CD4-positive, alpha-beta T cell treated with Interferon gamma for 1 hour (primary cell): ENCODE measurements around the gene WDR49.
"Not testable (repeated sequence)": the region's sequence is repeated elsewhere in the genome, so short reads cannot be mapped to it uniquely, and the experiment has no call there.

Experiments
- DNase-seq: peaks from one replicate; pipeline ENCODE4 v3.0.0-alpha.2; 2020

Gene WDR49

GRCh38 chr3:167653760-167654159 is at the start of gene WDR49:
Gene WDR49 (minus strand): TSS chr3:167653942. CDS start chr3:167653425, 517 bp downstream.
- DNase-seq, result no peak

GRCh38 chr3:167700926-167701325 is 47.2 kb upstream of the WDR49 start:
- DNase-seq, result no peak

- no peak for DNase-seq
Measured at GRCh38 chr3:167700046-167700445, 46.3 kb upstream of the WDR49 start.

DNA sequence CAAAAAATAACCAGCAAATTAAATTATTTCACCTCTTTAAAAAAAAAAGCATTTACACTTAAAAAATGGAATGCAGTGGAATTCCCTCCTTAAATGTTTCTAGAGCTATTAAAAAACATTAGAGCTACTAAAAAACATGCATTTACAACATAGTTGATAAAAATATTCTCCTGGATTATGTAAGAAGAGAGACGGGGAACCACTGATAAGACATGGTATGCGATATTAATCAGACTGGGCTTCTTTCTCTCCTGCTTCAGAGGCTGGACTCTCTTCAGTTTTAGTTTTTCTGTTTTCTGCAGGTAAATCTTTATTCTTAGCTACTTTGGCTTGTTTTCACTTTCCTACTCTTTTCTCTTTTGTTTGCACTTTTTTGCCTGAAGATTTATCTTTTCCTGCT is 40.4 kb upstream of the WDR49 start:
- no peak for DNase-seq

GRCh38 chr3:167691366-167691765 is 37.6 kb upstream of the WDR49 start:
- no peak for DNase-seq

- DNase-seq, result no peak
Measured at GRCh38 chr3:167684388-167684993, 30.7 kb upstream of the WDR49 start.

GRCh38 chr3:167679526-167679925 is 25.8 kb upstream of the WDR49 start:
- no peak for DNase-seq

DNA sequence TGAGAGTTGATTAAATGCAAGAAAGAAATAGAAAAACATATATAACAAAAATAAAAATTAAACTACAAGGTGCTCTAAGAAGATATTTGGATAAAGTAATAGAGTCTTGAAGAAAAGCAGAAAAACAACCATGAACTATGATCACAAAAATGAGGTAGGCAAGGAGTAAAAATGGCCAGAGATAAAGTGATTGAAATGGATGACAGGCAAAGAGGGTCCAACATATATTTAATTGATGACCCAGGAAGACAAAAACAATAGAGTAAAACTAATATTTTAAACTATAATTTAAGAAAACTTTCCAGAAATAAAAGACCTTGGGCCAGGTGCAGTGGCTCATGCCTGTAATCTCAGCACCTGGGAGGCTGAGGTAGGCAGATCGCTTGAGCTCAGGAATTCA is 22.1 kb upstream of the WDR49 start:
- DNase-seq, result no peak

GRCh38 chr3:167673221-167673620 is 19.5 kb upstream of the WDR49 start:
- DNase-seq, result no peak

DNA sequence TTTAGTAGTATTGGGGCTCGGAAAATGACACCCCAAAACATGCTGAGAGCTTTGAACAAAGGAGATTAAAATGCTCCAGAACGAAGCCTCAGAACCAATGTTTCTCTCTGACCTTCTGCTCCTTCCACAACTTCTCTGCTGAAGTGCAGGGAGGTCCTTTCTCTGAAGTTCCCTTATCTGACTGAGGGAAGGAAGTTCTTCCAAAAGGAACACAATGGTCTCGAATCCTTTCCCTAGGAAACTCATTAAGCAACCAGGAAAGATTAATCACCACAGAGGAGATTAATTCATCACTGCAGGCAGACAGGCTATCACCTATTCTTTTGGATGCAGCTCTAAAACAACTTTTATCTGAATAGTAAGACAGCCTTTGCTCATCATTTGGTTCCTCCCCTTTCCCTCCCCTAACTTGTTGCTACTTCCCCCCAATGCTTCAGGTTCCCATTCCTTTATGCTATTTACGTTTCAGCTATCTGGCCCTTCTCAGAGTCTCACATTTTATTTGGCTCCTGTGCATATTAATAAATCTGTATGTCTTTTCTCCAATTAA is 18.2 kb upstream of the WDR49 start:
- no peak for DNase-seq

DNA sequence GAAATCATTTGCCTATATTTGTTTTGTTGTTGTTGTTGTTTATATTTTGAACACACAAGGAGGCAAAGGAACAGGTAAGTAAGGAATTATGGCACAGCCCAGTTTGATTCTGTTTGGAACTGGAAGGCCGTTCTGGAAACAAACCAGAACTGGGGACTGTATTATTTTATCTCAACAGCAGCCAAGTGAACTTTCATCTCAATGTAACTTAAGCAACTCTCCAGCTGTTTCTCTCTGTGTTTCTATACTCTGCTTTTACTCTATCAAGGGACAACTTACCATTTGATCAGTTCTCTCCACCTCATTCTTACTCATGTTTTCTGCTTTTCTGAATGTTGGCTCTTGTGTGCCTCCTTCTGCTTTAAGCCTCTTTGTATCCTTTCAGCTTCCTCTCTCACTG is 16.0 kb upstream of the WDR49 start:
- no peak for DNase-seq

- DNase-seq, result no peak
Measured at GRCh38 chr3:167668651-167669050, 14.9 kb upstream of the WDR49 start.

GRCh38 chr3:167666563-167666962 is 12.8 kb upstream of the WDR49 start:
- no peak for DNase-seq

GRCh38 chr3:167662919-167663400 is 9.2 kb upstream of the WDR49 start:
- no peak for DNase-seq

GRCh38 chr3:167657684-167658225 is 4.0 kb upstream of the WDR49 start:
- no peak for DNase-seq

DNA sequence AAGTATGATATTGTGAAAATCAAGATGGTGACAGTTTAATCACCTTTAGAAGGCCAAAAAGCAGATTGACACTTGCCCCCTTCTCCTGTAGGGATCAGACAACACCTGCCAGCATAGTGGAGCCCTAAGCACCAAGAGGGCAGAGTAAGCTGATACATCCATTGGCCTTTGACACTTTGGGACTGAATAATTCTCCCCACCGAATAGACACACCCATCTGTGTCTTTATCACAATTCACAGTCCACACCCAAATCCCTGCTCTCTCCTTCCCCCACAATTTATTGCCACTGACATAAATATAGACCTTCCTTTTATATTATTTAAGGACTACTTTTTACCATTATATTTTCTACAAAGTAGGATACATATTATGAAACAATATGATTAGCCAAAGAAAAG is 3.1 kb upstream of the WDR49 start:
- DNase-seq, result no peak

GRCh38 chr3:167653155-167653554 is 587 bp downstream of the WDR49 start:
- DNase-seq, result no peak

GRCh38 chr3:167651826-167652225 is 1.9 kb downstream of the WDR49 start:
- DNase-seq, result no peak

- no peak for DNase-seq
Measured at GRCh38 chr3:167650459-167650858, 3.3 kb downstream of the WDR49 start.

GRCh38 chr3:167649746-167650145 is 4.0 kb downstream of the WDR49 start:
- DNase-seq, result no peak

GRCh38 chr3:167644611-167645010 is 9.1 kb downstream of the WDR49 start:
- no peak for DNase-seq

DNA sequence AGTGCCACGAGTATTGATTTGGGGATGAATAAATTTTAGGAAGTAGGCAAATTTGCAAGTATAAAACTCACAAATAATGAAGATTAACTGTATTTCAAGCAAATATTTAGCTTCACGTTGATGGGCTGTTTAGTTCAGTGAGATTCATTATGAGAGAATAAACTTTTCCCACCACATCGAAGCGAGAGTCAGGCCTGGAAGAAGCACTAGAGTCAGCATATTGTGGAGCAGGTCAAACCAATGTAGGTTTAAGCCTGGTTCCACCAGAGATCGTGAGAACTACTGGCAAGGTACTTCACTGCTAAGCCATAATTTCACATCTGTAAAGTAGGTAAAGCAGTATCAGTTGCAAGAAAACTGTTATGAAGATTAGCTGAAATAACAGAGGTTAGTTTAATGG is 22.3 kb downstream of the WDR49 start:
- no peak for DNase-seq

DNA sequence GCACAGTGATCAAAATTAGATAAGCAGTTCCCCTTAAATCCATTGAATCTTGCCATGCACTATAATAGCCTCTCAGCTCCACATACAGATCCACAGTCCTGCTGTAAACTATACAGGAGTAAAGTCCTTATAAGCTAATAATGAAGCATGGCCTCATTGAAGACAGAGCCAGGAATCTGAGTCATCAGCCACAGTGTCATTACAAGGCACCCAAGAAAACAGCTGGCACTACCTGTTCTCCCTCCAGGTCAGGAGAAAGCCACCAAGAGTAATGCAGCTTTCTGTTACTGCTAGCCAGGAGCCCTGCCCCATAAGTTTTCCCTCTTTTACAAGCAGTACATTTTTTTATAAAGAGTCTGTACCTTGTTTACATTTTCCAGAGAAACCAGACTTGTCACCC is 27.3 kb downstream of the WDR49 start:
- no peak for DNase-seq

DNA sequence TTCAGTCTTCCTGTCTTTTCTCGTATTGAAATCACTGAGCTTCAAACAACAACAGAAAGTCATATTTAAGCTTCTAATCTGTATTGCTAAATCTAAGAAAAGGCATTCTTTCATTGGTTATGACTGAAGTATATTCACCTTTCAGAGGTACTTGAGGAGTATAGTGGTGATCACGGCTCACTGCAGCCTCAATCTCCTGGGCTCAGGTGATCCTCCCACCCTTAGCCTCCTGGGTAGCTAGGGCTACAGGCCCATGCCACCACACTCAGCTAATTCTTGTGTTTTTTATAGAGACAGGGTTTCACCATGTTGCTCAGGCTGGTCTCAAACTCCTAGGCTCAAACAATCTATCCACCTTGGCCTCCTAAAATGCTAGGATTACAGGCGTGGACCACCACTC is 38.7 kb downstream of the WDR49 start:
- DNase-seq, result no peak

- not testable (repeated sequence) for DNase-seq
Measured at GRCh38 chr3:167614196-167614595, 39.5 kb downstream of the WDR49 start.
